Vagina (tissue), 2 donors: ENCODE data around the gene ADGRF1.

Source experiments
- CTCF ChIP-seq, 3 experiments: fragments of 450-650 bp in 2 of 3; fragments of 200-600 bp in 1 of 3; sonication (generic) in 1 of 3; IDR thresholded peaks; one replicate each; pipeline ENCODE4 v1.5.1; 2017 to 2019; ENCODE audit warnings: antibody characterized with exemption in 3 of 3, mild to moderate bottlenecking in 2 of 3, moderate library complexity in 2 of 3
- POLR2A ChIP-seq, 2 donors: fragments of 450-650 bp; IDR thresholded peaks; one replicate each; pipeline ENCODE4 v1.6.1; 2017; ENCODE audit warnings: antibody characterized with exemption in 2 of 2, mild to moderate bottlenecking in 2 of 2, moderate library complexity in 2 of 2
- POLR2AphosphoS5 ChIP-seq, 2 donors: sonication (generic); formaldehyde crosslinking; IDR thresholded peaks; one replicate each; pipeline ENCODE4 v1.9.0; 2017; ENCODE audit warnings: antibody characterized with exemption in 2 of 2, mild to moderate bottlenecking in 2 of 2, low read depth in 1 of 2; ENCODE audit not compliant: insufficient read depth in 1 of 2

GRCh38 chr6:46993846-46994245 lies 48.3 kb downstream of the ADGRF1 start:
- TF ChIP-seq CTCF (IDR thresholded peaks at IDR 0.05) (no peak), POLR2A (IDR thresholded peaks at IDR 0.05) (no peak), POLR2AphosphoS5 (IDR thresholded peaks at IDR 0.05; ENCODE audit: insufficient read depth in 1 of 2, low read depth in 1 of 2) (no peak)
